ENCODE results near the gene ADIG. TPM values are rescaled to one million over a fixed set of nuclear protein-coding genes. Genes with fewer than 3 reads are reported as not detected.

Gene ADIG
- total RNA-seq, 1 donor from 2014 or later, result not detected

DNA sequence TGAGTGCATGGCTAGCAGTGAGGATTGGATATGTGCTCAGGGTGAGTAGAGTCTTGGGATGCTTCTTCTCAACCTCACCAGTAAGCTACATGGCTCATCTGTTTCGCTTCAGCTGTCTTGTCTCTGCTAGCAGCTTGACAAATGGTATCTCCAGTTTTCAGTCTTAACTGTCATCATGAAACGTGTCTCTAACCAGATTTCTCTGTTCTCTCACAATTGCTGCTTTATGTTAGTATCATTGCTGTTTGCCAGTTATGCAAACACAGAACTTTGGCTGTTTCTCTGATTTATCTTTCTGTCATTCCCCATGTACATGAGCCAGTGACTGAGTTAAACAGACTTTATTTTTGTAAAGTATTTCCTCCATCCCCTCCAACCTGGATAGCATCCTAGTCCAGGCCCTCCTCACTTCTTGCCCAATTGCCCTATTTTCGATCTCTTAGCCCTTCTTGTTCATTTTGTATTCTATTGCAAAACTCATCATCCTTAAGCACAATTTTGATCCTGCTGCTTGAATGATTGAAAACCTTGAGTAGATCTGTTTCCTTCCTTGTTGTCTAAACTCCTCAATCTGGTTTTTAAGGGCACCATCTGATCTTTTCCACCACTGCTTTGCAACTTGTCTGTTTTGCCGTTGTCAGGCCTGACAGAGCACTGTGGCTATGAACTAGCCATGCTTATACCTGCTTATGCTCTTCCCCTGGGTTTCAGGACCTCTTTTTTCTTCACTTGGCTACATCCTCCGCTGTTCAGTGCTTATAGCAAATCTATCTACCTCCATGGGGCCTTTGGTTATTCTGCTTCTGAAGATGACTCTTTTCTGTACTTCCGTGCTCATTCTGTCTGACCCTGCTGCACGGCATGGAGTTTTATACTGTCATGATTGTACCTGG is 37.7 kb upstream of the ADIG start:
- TF ChIP-seq, protein P1, sequence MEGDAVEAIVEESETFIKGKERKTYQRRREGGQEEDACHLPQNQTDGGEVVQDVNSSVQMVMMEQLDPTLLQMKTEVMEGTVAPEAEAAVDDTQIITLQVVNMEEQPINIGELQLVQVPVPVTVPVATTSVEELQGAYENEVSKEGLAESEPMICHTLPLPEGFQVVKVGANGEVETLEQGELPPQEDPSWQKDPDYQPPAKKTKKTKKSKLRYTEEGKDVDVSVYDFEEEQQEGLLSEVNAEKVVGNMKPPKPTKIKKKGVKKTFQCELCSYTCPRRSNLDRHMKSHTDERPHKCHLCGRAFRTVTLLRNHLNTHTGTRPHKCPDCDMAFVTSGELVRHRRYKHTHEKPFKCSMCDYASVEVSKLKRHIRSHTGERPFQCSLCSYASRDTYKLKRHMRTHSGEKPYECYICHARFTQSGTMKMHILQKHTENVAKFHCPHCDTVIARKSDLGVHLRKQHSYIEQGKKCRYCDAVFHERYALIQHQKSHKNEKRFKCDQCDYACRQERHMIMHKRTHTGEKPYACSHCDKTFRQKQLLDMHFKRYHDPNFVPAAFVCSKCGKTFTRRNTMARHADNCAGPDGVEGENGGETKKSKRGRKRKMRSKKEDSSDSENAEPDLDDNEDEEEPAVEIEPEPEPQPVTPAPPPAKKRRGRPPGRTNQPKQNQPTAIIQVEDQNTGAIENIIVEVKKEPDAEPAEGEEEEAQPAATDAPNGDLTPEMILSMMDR (conservative IDR thresholded peaks at IDR 0.05), result no peak
- Mint-ChIP-seq H3K27me3 (no peaks in the 10 kb centered on the region), H3K9me3 (no peaks in the 10 kb centered on the region), H3K27ac (no peak overlapping the region), H3K36me3 (peaks cover 33% of the 10 kb centered on the region), H3K4me1 (ENCODE audit: unreplicated experiment) (no peaks in the 10 kb centered on the region), H3K4me3 (no peak overlapping the region)
- DNase-seq (ENCODE audit: extremely low spot score, unreplicated experiment), result no peak

DNA sequence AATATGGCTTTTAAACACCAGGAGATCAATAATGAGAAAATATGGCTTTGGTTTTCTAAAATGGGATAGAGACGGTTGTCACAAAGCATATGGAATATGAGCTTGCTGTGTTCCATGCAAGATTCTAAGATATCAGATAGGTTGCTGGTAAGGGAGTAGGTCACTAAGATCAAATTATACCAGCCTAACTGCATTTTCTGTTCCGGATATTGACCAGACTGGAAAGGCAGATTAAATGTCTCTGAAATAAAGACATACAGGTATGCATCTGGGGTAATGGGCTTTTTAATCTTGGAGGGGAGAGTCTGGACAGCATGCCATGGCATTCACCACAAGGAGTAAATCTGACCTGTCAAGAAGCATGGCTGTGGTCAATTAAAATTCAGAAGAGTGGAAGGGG is 35.2 kb upstream of the ADIG start:
- Mint-ChIP-seq H3K4me3 (no peak overlapping the region), H3K36me3 (peaks cover 31% of the 10 kb centered on the region), H3K27ac (no peak overlapping the region), H3K9me3 (no peaks in the 10 kb centered on the region), H3K27me3 (no peaks in the 10 kb centered on the region), H3K4me1 (ENCODE audit: unreplicated experiment) (no peaks in the 10 kb centered on the region)
- TF ChIP-seq, protein P1 (conservative IDR thresholded peaks at IDR 0.05), result no peak
- DNase-seq (ENCODE audit: extremely low spot score, unreplicated experiment), result no peak

DNA sequence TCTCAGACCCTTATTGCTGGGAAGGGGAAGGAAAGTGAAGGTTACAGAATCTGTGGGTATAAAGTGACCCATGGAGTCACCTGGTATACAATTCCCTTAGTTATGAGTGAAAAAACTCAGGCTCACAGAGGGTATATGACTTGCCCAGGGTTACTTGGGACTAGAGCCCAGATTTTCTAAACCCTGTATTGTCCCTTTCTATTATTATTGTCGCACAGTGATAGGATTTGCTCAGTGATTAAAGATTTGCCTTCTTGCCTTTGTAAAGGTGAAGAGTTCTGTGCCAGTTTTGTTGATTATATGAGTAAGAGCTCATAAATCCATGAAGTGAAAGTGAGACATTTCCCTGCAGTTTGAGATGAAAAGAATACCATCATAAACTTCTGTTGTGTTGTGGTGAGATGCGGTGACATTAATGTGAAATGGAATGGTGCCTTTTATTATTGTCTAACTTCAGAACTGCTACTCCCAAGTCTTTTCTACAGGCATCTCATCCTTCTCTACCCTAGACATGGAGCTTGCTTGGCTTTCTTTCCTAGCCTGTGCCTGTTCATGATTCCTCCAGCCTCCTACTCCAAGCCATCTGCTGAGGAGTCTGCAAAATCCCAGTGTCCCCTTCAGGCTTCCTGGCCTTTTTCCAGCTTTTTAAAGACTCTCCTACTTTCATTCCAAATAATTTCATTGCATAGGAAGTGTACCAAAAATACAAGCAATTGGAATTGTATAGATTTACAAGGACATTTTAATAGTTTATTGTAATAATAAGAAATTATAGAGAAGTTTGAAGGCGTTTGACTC is 33.5 kb upstream of the ADIG start:
- TF ChIP-seq, protein P1 (conservative IDR thresholded peaks at IDR 0.05), result no peak
- Mint-ChIP-seq H3K4me1 (ENCODE audit: unreplicated experiment) (no peaks in the 10 kb centered on the region), H3K27ac (no peak overlapping the region), H3K4me3 (no peak overlapping the region), H3K9me3 (no peaks in the 10 kb centered on the region), H3K36me3 (peaks cover 17% of the 10 kb centered on the region), H3K27me3 (no peaks in the 10 kb centered on the region)
- DNase-seq (ENCODE audit: extremely low spot score, unreplicated experiment), result no peak

DNA sequence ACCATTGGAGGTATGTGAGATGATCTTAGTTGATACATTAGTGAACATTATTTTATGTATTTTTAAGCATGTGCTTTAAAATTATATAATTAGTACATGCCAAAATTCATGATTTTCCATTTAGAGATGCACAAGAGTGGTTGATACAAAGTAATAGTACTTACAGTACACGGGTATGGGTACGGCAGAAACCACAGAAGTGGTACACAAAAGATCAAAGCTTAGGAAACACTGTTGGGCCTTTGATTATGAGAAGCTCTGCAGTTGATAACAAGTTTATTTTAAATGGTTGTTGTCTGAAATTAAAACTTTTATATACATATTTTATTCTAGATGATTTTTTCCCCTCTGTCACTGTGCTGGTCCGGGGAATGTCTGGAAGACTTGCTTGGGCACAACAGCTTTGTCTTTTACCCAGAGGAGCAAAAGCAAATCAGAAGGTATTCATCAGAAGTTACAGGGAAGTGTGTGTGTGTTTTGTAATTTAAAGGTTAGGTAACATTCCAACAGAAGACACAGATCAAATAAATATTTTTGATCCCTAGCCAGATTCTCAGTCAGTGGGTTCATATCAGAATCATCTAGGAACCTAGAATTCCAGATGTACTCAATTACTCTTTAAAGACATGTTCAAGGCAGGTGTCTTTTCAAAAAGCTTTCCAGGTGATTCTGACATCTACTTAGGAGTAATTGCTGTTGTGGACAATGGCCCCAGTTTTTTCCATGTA is 32.5 kb upstream of the ADIG start:
- H3K36me3 Mint-ChIP-seq, result peaks cover 11% of the 10 kb centered on the region
- DNase-seq (ENCODE audit: extremely low spot score, unreplicated experiment), result no peak
- no peak overlapping the region for H3K4me3 Mint-ChIP-seq
- H3K27me3 Mint-ChIP-seq, result no peaks in the 10 kb centered on the region
- H3K9me3 Mint-ChIP-seq, result no peaks in the 10 kb centered on the region
- H3K4me1 Mint-ChIP-seq (ENCODE audit: unreplicated experiment), result no peaks in the 10 kb centered on the region
- TF ChIP-seq, protein P1 (conservative IDR thresholded peaks at IDR 0.05), result no peak
- no peak overlapping the region for H3K27ac Mint-ChIP-seq

DNA sequence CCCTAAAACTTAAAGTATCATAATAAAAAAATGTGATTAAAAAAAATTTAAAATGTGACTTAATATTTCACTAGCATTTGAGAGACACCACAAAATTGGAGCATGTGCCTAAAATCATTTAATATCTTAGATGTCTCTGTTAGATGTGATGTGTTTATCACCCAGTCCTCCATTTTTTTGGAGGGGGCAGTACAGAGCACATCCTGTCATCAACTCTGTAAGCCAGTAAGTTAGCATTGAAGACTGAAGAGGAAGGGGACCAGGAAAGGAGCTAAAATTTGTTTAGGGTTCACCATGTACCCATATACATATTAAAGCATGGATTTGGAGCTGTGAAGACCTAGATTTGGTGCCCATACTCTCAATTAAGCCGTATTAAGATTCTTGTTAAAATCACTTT is 30.7 kb upstream of the ADIG start:
- no peaks in the 10 kb centered on the region for H3K9me3 Mint-ChIP-seq

More for the DNA sequence above, 30.7 kb upstream of the ADIG start:
- H3K4me3 Mint-ChIP-seq, result no peak overlapping the region
- no peak overlapping the region for H3K27ac Mint-ChIP-seq
- no peaks in the 10 kb centered on the region for H3K4me1 Mint-ChIP-seq (ENCODE audit: unreplicated experiment)
- H3K27me3 Mint-ChIP-seq, result no peaks in the 10 kb centered on the region
- peaks cover 14% of the 10 kb centered on the region for H3K36me3 Mint-ChIP-seq
- DNase-seq (ENCODE audit: extremely low spot score, unreplicated experiment), result no peak
- TF ChIP-seq, protein P1 (conservative IDR thresholded peaks at IDR 0.05), result peak; percentile 58

Measured in type B pancreatic cell (in vitro differentiated cells).